Measurements from ENCODE around the gene CGAS. TPM values are rescaled to one million over a fixed set of nuclear protein-coding genes. Genes with fewer than 3 reads are reported as not detected.
"Not testable (repeated sequence)": the region's sequence is repeated elsewhere in the genome, so short reads cannot be mapped to it uniquely, and the experiment has no call there.

Gene CGAS
- total RNA-seq, 1 donor from 2014 or later = 8.6 TPM

- ATAC-seq = peak; percentile 92
These were observed 57.3 kb downstream of the CGAS start, which contains the start of gene DDX43 for GRCh38 chr6:73394577-73395354. Gene DDX43, plus strand, starts transcription at chr6:73394828. Its CDS starts 78 bp downstream, at chr6:73394906.

- no peak for ATAC-seq
These were observed 58.8 kb downstream of the CGAS start for GRCh38 chr6:73393278-73393677.

- not testable (repeated sequence) for ATAC-seq
These were observed 59.9 kb downstream of the CGAS start for GRCh38 chr6:73392188-73392587.

DNA sequence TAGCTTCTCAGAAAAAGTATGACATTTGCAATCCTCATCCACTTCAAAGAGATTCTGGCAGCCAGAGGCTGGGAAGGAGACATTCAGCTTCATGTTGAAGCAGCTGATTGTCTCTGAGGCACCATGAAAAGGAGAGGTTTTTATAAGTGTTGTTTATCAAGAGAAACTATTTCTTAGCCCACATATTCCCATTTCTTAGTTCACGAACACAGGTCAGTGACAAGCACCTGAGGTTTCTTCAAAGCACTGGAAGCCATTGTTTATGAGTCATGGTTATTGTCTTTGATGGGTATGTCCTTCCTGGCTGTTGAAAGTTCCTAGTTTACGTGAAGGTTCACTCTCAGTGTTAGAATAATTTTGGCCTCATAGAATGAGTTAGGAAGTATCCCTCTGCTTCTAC, 60.4 kb downstream of the CGAS start:
- no peak for ATAC-seq

- ATAC-seq = no peak
These were observed 62.2 kb downstream of the CGAS start for GRCh38 chr6:73389854-73390253.

DNA sequence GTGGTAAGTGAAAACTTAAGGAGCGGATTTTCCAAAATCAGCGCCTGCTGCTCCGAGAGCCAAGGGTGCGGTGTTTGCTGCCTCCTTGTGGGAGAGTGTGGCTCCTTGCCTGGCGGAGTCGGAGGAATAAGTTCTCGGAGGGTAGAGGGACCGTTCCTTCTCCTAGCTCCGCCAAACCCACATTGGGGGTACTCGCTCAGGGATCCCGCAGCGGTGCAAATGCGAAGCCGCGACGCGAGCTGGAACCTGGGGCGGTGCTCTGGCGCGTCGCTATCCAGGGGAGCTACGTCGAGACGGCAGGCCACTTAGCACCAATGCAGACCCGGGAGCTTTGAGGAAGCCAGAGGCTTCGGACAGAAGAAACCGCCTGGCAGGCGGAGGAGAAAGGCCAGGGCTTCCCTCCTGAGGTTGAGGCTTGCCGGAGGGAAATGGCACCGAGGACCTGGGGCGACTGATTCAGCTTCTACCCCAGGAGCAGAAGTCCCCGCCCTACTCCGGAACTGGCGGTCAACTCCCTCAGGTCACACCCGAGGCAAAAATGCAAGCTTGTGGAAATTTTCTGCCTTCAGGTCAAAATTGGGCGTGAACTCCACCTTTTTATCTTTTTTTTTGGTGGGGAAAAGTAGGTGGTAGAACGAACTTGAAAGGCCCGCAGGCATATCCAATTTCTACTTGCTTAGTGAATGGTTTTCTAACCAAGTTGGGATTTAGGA, 63.1 kb downstream of the CGAS start:
- ATAC-seq = peak; percentile 78

GRCh38 chr6:73388433-73388799, 63.7 kb downstream of the CGAS start:
- no peak for ATAC-seq

GRCh38 chr6:73382462-73383113, 69.5 kb downstream of the CGAS start:
- ATAC-seq = peak; percentile 32

DNA sequence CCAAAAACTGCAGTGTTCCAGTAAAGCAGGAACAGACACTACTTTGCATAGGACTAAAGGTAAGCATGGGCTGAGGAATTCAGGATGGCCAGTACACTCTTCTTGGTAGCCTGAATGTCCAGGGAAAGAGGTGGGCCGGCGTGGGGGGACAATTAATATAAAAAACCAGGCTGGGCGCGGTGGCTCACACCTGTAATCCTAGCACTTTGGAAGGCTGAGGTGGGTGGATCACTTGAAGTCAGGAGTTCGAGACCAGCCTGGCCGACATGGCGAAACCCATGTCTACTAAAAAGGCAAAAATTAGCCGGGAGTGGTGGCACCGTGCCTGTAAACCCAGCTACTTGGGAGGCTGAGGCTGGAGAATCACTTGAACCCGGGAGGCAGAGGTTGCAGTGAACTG, 70.6 kb downstream of the CGAS start:
- ATAC-seq = not testable (repeated sequence)

DNA sequence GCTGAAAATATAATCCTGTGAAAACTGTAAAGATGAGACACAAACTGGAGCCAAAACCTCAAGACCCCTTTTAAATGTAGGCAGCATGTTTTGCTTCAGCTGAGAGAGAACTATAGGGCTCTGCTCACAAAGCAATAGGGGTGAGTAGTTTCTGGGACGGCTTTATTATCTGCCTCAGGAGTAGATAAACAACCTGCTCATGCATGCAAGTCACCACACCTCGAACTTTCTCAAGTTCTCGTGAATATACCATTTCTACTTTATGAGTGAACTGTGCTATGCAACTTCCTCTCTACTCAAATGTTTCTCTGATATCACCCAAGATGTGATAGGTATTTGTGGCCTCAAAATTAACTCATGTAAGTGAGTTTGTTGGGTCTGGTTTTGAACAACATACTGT, 74.9 kb downstream of the CGAS start:
- ATAC-seq = no peak

GRCh38 chr6:73375216-73375615, 76.9 kb downstream of the CGAS start:
- ATAC-seq = no peak

Other genes with a start within 250 kb of the CGAS start
- 0.32 TPM for gene KHDC1L, start 226.8 kb downstream of the CGAS start, total RNA-seq
- gene KHDC1, start 189.1 kb downstream of the CGAS start, total RNA-seq = 0.88 TPM
- not detected for gene DPPA5, start 98.0 kb downstream of the CGAS start, total RNA-seq
- not detected for gene KHDC3L, start 89.6 kb downstream of the CGAS start, total RNA-seq
- gene OOEP, start 82.4 kb downstream of the CGAS start, total RNA-seq = 0.36 TPM
- gene DDX43, start 57.5 kb downstream of the CGAS start, total RNA-seq = 0.56 TPM
- gene MTO1, start 9.4 kb upstream of the CGAS start, total RNA-seq = 18.5 TPM
- gene EEF1A1, start 68.7 kb upstream of the CGAS start, total RNA-seq = 7,434 TPM
- 3.7 TPM for gene SLC17A5, start 201.7 kb upstream of the CGAS start, total RNA-seq
- gene CD109, start 243.9 kb upstream of the CGAS start, total RNA-seq = 60.2 TPM